ENCODE results near the gene TCERG1L. TPM values are rescaled to one million over a fixed set of nuclear protein-coding genes. Genes with fewer than 3 reads are reported as not detected.

The TCERG1L gene
- total RNA-seq, 1 donor from 2014 or later = not detected

GRCh38 chr10:131116991-131117375 lies 194.5 kb downstream of the TCERG1L start:
- Histone ChIP-seq H3K9me3 (no peaks in the 10 kb centered on the region), H3K4me3 (no peak overlapping the region), H3K36me3 (no peaks in the 10 kb centered on the region), H3K27ac (no peak overlapping the region), H3K27me3 (peaks cover 5% of the 10 kb centered on the region), H3K4me1 (no peaks in the 10 kb centered on the region)
- ATAC-seq (no peak), DNase-seq (no peak)
- TF ChIP-seq CTCF (IDR thresholded peaks at IDR 0.05) = no peak
- intact Hi-C loops (cut with DNase I) = no loop called here

GRCh38 chr10:131116216-131116990 lies 195.1 kb downstream of the TCERG1L start:
- Histone ChIP-seq H3K4me3 (no peak overlapping the region), H3K27ac (no peak overlapping the region), H3K4me1 (no peaks in the 10 kb centered on the region), H3K9me3 (no peaks in the 10 kb centered on the region), H3K36me3 (no peaks in the 10 kb centered on the region), H3K27me3 (peaks cover 6% of the 10 kb centered on the region)
- intact Hi-C loops (cut with DNase I) = no loop called here
- no peak for TF ChIP-seq CTCF (IDR thresholded peaks at IDR 0.05)
- ATAC-seq (no peak), DNase-seq (no peak)

GRCh38 chr10:131115801-131116200 lies 195.7 kb downstream of the TCERG1L start:
- H3K27ac ChIP-seq = no peak overlapping the region

GRCh38 chr10:131115321-131115720 lies 196.2 kb downstream of the TCERG1L start:
- intact Hi-C loops (cut with DNase I) = no loop called here
- DNase-seq (no peak), ATAC-seq (no peak)
- Histone ChIP-seq H3K27ac (no peak overlapping the region), H3K36me3 (no peaks in the 10 kb centered on the region), H3K9me3 (no peaks in the 10 kb centered on the region), H3K4me1 (no peaks in the 10 kb centered on the region), H3K27me3 (peaks cover 6% of the 10 kb centered on the region), H3K4me3 (no peak overlapping the region)
- no peak for TF ChIP-seq CTCF (IDR thresholded peaks at IDR 0.05)

More at GRCh38 chr10:131115801-131116200, 195.7 kb downstream of the TCERG1L start:
- no peak for DNase-seq
- Histone ChIP-seq H3K36me3 (no peaks in the 10 kb centered on the region), H3K9me3 (no peaks in the 10 kb centered on the region), H3K4me1 (no peaks in the 10 kb centered on the region), H3K27me3 (peaks cover 6% of the 10 kb centered on the region), H3K4me3 (no peak overlapping the region)
- ATAC-seq = no peak
- no peak for TF ChIP-seq CTCF (IDR thresholded peaks at IDR 0.05)
- intact Hi-C loops (cut with DNase I) = no loop called here

GRCh38 chr10:131114846-131115245 lies 196.7 kb downstream of the TCERG1L start:
- Histone ChIP-seq H3K27ac (no peak overlapping the region), H3K4me3 (no peak overlapping the region), H3K36me3 (no peaks in the 10 kb centered on the region), H3K4me1 (no peaks in the 10 kb centered on the region), H3K9me3 (no peaks in the 10 kb centered on the region), H3K27me3 (peaks cover 6% of the 10 kb centered on the region)
- DNase-seq (no peak), ATAC-seq (no peak)
- no peak for TF ChIP-seq CTCF (IDR thresholded peaks at IDR 0.05)
- intact Hi-C loops (cut with DNase I) = no loop called here

Data from upper lobe of right lung (tissue), 1 donor.